DOHH2 (cell line): ENCODE results near the gene RNU6-8.

Experiments used
- CTCF ChIP-seq: fragments of 200-600 bp; sonication (generic); IDR thresholded peaks from one replicate; pipeline ENCODE4 v1.5.1; 2014; ENCODE audit warnings: antibody characterized with exemption, mild to moderate bottlenecking, low read depth, low read length; ENCODE audit not compliant: poor library complexity, severe bottlenecking
- EZH2phosphoT487 ChIP-seq: fragments of 200-600 bp; sonication (generic); IDR thresholded peaks from 2 replicates; pipeline ENCODE4 v1.6.1; 2017; ENCODE audit warnings: borderline replicate concordance, mild to moderate bottlenecking, antibody characterized with exemption, low read length, moderate library complexity, mixed read lengths

GRCh38 chr14:32205984-32206383 is 2.9 kb upstream of the RNU6-8 start:
- TF ChIP-seq CTCF (no peak), EZH2phosphoT487 (no peak)
